Astrocyte of the hippocampus (primary cell): ENCODE data around the gene MND1.
"Not testable (repeated sequence)": the region's sequence is repeated elsewhere in the genome, so short reads cannot be mapped to it uniquely, and the experiment has no call there.

ENCODE experiments used
- DNase-seq: peaks from one replicate; pipeline ENCODE4 v3.0.0; 2011; ENCODE audit warnings: low read depth, low spot score

The MND1 gene

DNA sequence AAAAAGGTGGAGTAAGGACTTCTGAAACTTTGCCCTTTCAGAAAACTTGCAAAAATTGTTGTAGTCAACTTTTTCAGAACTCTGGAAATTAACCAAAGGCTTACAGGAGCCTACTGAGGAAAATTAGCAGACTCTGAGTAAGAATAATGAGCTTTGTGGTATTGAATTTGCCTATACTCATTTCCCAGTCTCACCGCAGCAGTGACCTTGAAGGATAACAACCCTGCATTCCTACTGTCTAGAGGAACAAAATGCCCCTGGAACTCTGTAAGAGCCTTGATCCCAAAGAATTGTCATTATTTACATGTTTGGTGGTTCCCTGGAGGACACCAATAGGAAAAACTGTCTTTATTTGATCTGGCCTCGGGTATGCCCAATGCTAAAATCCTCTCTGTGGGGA is 57.9 kb downstream of the MND1 start:
- DNase-seq, result peak; percentile 78

DNA sequence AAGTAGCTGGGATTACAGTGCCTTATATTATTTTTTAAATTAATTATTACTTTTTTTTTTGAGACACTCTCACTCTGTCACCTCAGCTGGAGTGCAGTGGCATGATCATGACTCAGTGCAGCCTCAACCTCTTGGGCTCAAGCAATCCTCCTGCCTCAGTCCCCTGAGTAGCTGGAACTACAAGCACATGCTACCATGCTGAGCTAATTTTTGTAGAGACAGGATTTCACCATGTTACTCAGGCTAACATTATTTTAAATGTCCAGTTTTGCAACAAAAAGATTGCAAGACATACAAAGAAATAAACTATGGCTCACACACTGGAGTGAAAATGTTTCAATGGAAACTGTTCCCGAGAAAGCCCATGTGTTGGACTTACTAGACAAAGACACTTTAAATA is 59.2 kb downstream of the MND1 start:
- no peak for DNase-seq

DNA sequence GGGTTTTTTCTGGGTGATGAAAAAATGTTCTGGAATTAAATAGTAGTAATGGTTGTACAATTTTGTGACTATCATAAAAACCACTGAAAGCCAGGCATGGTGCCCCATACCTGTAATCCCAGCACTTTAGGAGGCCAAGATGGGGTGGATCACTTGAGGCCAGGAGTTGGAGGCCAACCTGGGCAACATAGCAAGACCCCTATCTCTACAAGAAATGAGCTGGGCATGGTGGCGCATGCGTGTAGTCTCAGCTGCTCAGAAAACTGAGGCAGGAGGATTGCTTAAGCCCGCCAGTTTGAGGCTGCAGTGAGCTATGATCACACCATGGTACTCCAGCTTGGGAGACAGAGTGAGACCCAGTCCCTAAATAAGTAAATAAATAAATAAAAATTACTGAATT is 63.4 kb downstream of the MND1 start:
- no peak for DNase-seq

DNA sequence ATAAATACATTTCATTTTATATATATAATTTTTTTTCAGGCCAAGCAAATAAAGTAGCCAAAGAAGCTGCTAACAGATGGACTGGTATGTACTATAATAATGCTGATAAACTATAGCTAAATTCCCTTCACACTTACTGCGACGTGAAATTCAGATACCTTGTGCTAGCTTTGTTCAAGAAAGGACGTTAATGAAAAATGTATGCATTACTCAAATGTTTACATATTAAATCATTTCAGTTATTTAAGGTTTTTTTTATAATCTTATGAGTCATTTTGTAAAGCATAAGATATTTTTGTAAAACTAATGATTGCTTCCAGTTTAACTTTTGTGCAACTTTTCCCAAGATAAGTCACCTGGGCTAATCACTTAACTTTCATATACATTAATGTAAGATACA is 64.4 kb downstream of the MND1 start:
- no peak for DNase-seq

DNA sequence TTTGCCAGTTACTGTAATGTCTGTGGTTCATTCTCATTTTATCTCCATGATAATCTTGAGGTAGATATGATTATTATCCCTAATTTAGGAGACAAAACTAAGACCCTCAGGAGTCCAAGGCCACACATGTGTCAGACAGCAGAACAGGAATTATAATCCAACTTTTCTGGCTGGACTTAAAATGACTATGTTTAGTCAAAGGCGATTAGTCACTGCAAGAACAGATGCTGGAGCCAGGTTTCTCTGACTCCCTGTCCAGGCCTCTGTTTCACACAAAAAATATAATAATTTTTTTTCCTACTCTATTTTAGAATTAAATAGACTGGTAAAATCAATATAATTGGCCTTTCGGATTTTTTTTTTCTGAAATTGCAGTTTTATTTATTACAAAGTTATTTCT is 64.9 kb downstream of the MND1 start:
- peak; percentile 63 for DNase-seq

DNA sequence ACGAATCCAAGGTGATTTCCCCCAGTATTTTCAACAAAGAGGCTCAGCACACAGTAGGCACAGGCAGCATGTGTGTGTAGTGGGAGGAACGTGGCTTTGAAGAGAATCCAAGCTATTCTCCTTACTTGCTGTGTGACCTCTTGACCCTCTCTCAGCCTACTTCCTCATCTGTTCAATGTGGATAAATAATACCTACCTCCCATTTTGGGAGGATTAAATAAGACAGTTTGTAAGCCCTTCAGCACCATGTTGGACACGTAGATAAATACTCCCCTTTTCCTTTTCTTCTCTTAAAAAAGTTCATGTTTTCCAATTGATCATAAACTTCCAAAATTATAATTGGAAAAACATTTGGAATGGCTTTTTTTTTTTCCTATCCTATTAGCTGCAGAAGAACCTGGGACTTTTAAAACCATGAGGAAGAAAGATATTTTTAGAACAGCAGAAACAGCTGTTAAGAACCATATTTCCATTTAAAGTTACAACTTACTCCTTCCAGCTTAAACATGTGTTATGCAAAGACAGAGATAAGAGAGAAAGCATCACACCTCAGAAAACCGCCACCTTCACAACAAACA is 65.5 kb downstream of the MND1 start:
- DNase-seq, result peak; percentile 8

DNA sequence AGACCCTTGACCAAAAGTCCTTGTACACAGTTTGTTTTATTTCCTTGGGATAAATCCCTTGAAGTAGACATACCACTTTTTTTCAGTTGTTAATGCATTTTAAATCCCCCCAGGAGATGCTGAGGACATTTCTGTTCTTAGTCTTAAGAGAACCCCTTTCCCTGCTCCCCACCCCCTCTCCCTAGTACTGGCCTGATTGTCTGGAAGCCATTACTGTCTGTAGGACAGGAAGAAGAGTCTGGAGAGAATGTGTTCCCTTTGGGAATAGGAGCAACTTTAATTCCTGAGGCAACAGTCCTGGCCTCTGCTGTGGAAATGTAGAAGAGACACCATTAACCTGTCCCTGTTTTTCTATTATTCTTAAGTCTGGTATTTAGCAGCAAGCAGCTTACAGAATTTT is 69.4 kb downstream of the MND1 start:
- DNase-seq, result no peak

DNA sequence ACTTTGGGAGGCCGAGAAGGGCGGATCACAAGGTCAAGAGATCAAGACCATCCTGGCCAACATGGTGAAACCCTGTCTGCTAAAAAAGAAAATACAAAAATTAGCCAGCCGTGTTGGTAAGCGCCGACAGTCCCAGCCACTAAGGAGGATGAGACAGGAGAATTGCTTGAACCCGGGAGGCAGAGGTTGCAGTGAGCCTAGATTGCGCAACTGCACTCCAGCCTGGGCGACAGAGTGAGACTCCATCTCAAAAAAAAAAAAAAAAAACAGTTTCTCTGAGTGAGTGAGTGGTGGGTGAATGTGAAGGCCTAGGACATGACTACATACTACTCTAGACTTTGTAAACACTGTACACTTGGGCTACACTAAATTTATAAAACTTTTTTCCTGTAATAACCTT is 72.0 kb downstream of the MND1 start:
- DNase-seq, result not testable (repeated sequence)

DNA sequence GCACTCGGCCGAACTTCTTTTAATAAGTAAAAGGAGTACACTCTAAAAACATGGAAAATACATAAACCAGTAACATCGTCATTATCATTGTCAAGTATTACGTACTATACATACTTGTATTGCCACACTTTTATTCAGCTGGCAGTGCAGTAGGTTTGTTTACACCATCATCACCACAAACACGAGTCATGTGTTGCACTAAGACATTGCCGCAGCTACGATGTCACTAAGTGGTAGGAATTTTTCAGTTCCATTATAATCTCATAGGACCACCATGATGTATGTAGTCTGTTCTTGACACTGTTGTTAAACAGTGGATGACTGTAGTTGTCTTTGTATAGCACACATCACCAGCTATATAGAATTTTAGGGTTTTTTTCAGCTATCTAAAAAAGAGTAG is 73.6 kb downstream of the MND1 start:
- peak; percentile 20 for DNase-seq

DNA sequence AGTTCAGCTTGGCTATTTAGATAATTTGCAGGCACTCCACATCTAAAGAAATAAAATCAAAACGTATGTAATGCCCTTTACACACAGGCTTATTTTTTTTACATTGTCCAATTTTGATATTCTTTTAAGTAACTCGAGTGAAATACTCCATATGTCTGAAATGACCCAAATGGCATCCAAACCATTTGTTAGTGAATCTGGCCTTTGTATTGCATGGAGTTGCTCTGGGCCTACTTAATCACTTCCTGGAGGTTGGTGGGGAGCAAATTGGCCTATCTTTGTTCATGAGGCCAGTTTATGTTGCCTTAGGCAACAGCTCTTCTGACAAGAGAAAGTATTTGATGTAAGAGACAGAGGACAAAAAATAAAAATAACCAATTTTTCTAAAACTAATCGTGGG is 74.1 kb downstream of the MND1 start:
- no peak for DNase-seq

DNA sequence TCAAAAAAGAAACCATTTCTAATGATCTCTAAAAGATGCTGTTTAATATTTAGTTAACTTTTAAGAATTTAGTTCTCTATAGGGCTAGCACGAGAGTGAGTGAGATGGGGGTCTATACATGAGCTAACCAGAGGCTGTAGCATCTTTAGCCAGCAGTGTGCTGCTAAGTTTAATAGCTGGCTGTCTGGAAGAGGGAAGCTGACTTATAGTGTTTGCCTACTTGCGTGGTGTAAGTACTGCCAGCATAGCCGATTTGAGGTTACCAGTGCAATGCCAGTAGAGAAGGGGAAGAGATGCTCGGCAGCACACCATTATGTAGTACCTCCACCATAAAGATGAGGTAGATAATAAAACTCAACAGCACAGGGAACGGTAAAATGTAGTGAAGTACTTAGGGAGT is 74.5 kb downstream of the MND1 start:
- DNase-seq, result no peak

DNA sequence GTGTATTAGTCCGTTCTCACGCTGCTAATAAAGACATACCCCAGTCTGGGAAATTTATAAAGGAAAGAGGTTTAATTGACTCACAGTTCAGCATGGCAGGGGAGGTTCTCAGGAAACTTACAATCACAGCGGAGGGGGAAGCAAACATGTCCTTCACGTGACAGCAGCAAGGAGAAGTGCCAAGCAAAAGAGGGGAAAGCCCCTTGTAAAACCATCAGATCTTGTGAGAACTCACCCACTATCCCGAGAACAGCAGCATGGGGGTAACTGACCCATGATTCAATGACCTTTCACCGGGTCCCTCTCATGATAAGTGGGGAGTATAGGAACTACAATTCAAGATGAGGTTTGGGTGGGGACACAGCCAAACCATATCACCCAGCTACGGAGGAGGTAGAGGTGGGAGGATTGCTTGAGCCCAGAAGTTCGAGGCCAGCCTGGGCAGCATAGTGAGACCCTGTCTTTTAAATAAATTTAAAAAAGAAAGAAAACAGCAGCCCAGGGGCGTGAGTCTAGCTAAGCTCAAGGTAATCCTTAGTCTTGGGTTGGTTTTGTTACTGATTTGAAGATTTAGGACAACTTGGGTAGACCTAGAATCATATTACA is 75.3 kb downstream of the MND1 start:
- DNase-seq, result no peak

DNA sequence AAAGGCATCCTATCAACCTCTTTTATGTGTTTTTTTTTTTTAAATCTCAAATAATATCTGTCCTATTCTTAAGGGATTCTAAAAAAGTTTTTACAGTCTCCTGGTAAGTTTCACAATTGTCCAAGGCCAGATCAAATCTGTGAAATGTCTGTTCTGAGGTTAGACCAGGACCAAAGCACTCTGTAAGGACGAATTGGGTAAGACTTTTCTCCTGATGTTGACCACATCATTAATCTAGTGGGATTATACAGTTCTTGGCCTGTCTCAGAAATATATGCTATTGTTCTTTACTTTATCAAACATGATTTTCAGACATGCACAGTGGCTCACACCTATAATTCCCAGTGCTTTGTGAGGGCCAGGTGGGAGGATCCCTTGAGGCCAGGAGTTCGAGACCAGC is 75.9 kb downstream of the MND1 start:
- DNase-seq, result peak; percentile 9

DNA sequence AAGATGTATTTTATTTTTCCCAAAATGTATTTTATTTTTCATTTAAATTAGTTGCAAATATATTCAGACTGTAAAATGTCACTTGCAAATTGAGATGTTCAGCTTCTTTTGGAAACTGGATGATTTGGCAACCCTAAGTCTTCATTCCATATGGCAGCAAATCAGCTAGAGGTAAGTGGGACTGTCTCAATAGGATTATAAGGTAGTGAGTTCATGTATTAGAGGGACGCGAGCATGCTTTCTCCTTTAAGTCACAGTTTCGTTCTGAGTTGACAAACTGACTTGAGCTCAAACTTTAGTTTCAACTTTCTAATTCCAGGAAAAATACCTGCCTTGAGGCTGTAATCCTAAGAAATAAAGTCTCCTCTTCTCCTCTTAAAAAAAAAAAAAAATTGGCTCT is 77.5 kb downstream of the MND1 start:
- no peak for DNase-seq

DNA sequence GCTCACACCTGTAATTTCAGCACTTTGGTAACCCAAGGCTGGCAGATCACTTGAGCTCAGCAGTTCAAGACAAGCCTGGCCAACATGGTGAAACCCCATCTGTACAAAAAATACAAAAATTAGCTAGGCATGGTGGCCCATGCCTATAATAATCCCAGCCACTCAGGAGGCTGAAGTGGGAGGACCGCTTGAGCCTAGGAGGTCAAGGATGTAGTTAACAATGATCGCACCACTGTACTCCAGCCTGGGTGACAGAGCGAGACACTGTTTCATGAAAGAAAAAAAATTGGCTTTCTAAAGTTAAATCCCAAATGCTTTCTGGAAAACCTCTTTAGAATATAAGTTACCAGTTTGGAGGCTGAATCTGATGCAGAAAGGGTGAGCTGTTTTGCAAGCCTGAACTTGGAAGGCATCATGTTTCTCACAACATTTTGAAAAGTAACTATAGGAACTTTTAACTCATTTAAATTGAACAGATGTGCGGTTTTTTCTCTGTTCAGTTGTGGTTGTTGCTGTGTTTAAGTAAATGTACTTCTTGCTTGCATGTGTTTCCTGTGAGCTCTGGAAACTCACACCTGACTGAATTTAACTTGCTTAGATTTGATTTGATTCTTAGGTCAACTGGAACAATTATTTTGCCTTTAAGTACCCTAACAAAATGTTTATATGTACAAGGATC is 81.9 kb downstream of the MND1 start:
- no peak for DNase-seq

DNA sequence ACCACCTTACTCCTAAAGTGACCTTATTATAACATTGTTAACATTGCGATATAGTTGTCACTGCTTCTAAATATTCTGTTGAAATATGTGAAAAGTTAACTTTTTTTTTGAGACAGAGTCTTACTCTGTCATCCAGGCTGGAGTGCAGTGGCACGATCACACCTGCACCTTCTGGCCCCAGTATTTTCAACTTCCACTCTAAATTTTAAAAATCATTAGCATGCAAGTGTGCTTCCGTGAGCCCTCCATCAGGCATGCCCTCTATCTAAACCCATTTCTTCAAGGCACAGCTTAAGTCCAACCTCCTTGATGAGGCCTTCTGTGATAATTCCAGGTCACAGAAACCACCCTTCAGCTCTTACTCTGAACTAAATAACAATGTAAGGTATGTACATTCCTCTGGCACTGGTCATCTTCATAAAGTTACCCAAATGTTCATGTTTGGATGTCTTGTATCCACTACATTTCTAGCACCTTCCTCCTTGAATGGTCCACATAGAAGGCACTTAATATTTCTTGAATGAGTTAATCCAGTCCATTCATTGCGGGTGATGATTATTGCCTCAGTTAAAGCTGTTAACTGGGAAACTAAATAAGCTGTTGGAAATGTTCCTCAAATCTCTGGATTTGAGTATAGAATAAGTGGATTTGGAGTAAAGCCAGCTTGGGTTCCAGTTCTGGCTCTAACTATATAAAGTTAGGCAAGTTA is 83.0 kb downstream of the MND1 start:
- peak; percentile 38 for DNase-seq

DNA sequence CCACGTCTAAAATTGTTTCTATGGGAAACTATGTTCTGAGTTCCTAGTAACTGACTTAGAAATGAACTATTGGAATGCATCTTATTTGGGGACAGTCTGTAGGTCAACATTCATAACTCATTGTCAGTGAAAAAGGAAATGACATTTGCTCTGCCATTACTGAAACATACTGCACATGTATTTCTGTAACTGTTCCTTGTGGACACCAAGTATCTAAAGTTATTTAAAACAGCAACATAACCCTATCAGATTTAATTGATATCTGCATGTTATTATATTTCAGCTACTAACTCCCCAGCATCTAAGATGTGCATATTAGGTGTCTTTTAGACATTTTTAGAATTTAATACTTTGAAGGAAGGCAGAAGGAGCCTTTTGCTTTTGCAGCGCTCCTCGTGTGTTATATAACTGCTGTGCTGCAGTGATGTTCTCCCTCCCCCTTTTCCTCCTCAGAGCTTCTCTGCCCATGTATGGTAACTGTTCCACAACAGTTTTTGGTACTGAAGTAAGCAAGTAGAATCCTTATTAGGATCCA is 84.5 kb downstream of the MND1 start:
- DNase-seq, result peak; percentile 15

DNA sequence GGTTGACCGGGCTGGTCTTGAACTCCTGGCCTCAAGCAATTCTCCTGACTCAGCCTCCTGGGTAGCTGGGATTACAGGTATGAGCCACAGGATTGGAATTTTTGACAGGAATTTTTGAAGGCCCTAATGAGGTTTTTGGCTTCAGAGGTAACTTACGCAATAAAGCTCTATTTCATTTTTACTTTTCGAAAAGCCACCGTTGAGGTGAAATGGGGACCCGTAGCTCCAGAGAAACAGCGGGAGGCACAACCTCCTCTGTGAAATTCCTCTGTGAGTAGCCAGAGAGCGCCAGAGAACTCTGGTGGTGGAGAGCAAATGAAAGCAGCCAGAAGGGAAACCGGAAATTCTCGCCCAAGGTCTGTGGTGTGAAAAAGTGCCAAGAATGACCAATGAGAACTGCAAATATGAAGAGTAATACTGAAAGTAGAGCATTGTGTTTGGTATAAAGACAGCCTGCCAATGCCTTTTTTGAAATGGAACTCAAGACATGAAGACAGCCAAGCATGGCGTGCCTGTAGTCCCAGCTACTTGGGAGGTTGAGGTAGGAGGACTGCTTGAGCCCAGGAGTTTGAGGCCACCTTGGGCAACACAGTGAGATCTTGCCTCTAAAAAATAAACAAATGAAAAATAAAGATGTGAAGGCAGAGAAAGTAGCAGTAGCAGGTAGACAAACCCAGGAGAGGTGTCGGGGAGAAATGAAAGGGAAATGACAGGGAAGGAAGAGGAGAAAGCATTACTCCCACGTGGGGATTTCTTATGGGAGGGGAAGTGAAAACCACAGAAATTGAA is 88.7 kb downstream of the MND1 start:
- peak; percentile 86 for DNase-seq

DNA sequence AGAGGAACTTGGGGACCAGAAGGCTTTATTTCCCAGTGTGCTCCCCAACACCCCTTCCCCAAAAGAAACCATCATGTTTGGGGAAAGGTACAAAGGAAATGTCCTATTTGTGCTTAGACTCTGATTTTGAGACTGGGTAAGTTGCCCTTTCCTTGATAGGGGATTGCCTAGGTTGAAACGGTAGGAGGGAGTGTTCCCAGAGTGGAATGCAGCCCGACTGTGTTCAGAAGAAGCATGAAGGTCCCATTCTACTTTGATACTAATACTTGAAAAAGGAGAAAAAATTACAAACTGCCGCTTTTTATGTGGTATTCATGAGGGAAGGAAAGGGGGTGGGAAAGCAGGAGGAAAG is 89.2 kb downstream of the MND1 start:
- no peak for DNase-seq

DNA sequence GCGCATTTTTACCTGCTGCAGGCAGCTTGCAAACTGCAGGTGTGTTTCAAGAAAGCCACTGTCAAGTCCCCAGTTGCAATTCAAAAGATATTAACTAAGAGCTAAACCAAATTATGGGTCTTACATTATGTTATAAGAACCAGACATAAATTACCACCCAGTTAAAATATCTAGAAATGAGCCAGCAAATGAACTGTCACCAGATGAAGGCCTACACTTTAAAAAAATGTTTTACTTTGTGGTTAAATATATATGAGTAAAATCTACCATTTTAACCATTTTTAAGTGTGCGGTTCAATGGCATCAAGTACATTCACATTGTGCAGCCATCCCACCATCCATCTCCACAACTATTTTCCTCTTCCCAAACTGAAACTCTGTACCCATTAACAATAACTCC is 89.7 kb downstream of the MND1 start:
- DNase-seq, result no peak

DNA sequence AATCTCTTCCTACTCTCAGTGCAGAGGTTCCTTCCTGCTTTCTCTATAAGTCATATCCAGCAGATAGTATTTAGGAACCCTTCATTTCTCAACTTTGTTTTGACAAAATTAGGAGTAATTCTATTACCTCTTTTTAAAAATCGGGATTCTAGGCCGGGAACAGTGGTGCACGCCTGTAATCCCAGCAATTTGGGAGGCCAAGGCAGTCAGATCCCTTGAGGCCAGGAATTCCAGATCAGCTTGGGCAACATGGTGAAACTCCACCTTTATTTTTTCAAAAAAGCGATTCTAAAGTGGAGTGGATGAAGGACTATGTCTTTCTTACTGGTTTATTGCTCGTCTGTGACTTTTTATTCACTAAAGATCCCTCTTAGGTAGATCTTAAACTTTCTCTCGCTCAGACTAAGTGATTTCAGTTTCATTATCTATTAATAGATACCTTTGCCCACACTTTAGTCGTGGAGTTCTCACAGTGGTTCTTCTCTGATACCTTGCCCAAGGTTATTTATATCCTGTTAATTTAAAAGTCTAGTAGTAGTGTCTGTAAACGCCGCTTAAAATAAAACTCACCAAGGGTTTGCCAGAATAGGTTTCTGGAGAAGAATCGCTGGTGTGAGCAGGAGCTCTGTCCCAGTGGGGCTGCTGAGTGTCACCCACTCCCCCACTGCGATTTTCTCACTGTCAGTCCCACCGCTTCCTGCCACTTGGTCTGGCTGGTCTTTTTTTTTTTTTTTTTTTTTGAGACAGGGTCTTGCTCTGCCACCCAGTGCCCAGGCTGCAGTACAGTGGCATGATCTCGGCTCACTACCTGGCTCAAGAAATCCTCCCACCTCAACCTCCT is 94.6 kb downstream of the MND1 start:
- no peak for DNase-seq
